A549 (cell line): ENCODE data around the gene SLC6A2. TPM values are rescaled to one million over a fixed set of nuclear protein-coding genes. Genes with fewer than 3 reads are reported as not detected.

ENCODE experiments used
- ATAC-seq, 2 experiments: fragments of 200-7000 bp in 1 of 2; fragments of >200 bp in 1 of 2; cut with Nextera tagmentation in 1 of 2; cut with Tn5 transposase in 1 of 2; 3 replicates each; pipeline versions ENCODE4 v1.8.0 to v1.9.1; 2018 to 2020; ENCODE audit warnings: mild to moderate bottlenecking in 1 of 2, moderate library complexity in 1 of 2
- CTCF ChIA-PET: fragments of 300-600 bp; sonication (Branson Sonifier 250); formaldehyde crosslinking; extraction: SDS; loops from one replicate; lab custom pipeline; 2021; ENCODE audit warnings: antibody characterized with exemption, inconsistent platforms; lab: Yijun Ruan, JAX
- POLR2A ChIA-PET: fragments of 350-600 bp; formaldehyde crosslinking; extraction: SDS; loops from one replicate; lab custom pipeline; 2021; ENCODE audit warnings: antibody characterized with exemption, inconsistent platforms; lab: Yijun Ruan, JAX
- DNase-seq, 2 experiments: peaks; one replicate each; pipeline versions ENCODE4 v3.0.0 to v3.0.0-alpha.2; 2011 to 2016; ENCODE audit warnings: low read depth in 1 of 2, low spot score in 1 of 2
- FAIRE-seq: peaks from 2 replicates; lab custom pipeline; 2011; peaks lifted over from hg19 to GRCh38; lab: Jason Lieb, UNC
- H3K27ac ChIP-seq, 2 experiments: fragments of >200 bp; sonication (Bioruptor Twin); formaldehyde crosslinking; 3 replicates each; pipeline ENCODE4 v1.5.1; 2016 to 2017
- H3K4me1 ChIP-seq: fragments of >200 bp; sonication (Bioruptor Twin); formaldehyde crosslinking; 3 replicates; pipeline ENCODE4 v1.6.1; 2016
- H3K4me2 ChIP-seq: fragments of >200 bp; sonication (Bioruptor Twin); formaldehyde crosslinking; 3 replicates; pipeline ENCODE4 v1.6.1; 2016
- H3K4me3 ChIP-seq: fragments of >200 bp; sonication (Bioruptor Twin); formaldehyde crosslinking; 3 replicates; pipeline ENCODE4 v1.5.1; 2016
- H3K9me3 ChIP-seq: fragments of >200 bp; sonication (Bioruptor Twin); formaldehyde crosslinking; 3 replicates; pipeline ENCODE4 v1.6.1; 2016
- CBX2 ChIP-seq: fragments of 200-600 bp; sonication (generic); IDR thresholded peaks from 2 replicates; pipeline ENCODE4 v1.6.1; 2016; ENCODE audit warnings: low read depth, mild to moderate bottlenecking, borderline replicate concordance
- CEBPB ChIP-seq, 2 experiments: fragments of >200 bp in 1 of 2; sonication (Bioruptor Twin) in 1 of 2; formaldehyde crosslinking in 1 of 2; IDR thresholded peaks; 2 replicates each; pipeline ENCODE4 v1.6.1; 2012 to 2016
- EHMT2 ChIP-seq: fragments of 200-600 bp; sonication (generic); IDR thresholded peaks from 2 replicates; pipeline ENCODE4 v1.6.1; 2016; ENCODE audit warnings: antibody characterized with exemption, low read depth, mild to moderate bottlenecking, moderate library complexity
- ELK1 ChIP-seq: fragments of 150-350 bp; IDR thresholded peaks from 2 replicates; pipeline ENCODE4 v1.6.1; 2014; ENCODE audit warnings: low read depth, mild to moderate bottlenecking, low read length
- ESRRA ChIP-seq: fragments of 150-350 bp; IDR thresholded peaks from 2 replicates; pipeline ENCODE4 v1.6.1; 2014; ENCODE audit warnings: mild to moderate bottlenecking, low read length, borderline replicate concordance
- FOSL2 ChIP-seq, 2 experiments: fragments of 450-650 bp in 1 of 2; fragments of >200 bp in 1 of 2; sonication (Bioruptor Twin) in 1 of 2; formaldehyde crosslinking; IDR thresholded peaks; 2 replicates each; pipeline versions ENCODE4 v1.5.0 to v1.6.1; 2016 to 2020; ENCODE audit warnings: mild to moderate bottlenecking in 1 of 2, moderate library complexity in 1 of 2
- GATA3 ChIP-seq: IDR thresholded peaks from 2 replicates; pipeline ENCODE4 v1.6.1; 2012; ENCODE audit warnings: borderline replicate concordance
- HOXB13 ChIP-seq: fragments of 250-450 bp; sonication (Bioruptor Pico); IDR thresholded peaks from 2 replicates; pipeline ENCODE4 v1.5.0; 2020; ENCODE audit warnings: low read depth, mild to moderate bottlenecking, moderate library complexity
- HOXB5 ChIP-seq: fragments of 250-450 bp; sonication (Bioruptor Pico); IDR thresholded peaks from 2 replicates; pipeline ENCODE4 v1.5.0; 2020; ENCODE audit warnings: mild to moderate bottlenecking, moderate library complexity
- JUN ChIP-seq, 2 experiments: fragments of >200 bp; sonication (Bioruptor Twin); formaldehyde crosslinking; IDR thresholded peaks; 2 replicates in 1 of 2; 3 replicates in 1 of 2; pipeline ENCODE4 v1.6.1; 2016 to 2017
- JUNB ChIP-seq: fragments of >200 bp; sonication (Bioruptor Twin); formaldehyde crosslinking; IDR thresholded peaks from 2 replicates; pipeline ENCODE4 v1.6.1; 2016
- KDM1A ChIP-seq: fragments of 200-600 bp; sonication (generic); IDR thresholded peaks from 2 replicates; pipeline ENCODE4 v1.6.1; 2016; ENCODE audit warnings: low read depth, mild to moderate bottlenecking
- KDM5A ChIP-seq: fragments of 200-600 bp; sonication (generic); IDR thresholded peaks from 2 replicates; pipeline ENCODE4 v1.6.1; 2016; ENCODE audit warnings: antibody characterized with exemption, mild to moderate bottlenecking
- MYC ChIP-seq: IDR thresholded peaks from 2 replicates; pipeline ENCODE4 v1.6.1; 2012; ENCODE audit warnings: mild to moderate bottlenecking, inconsistent platforms, low read length, improper control_type of control experiment, borderline replicate concordance
- NFE2L2 ChIP-seq: fragments of 150-350 bp; conservative IDR thresholded peaks from 2 replicates; pipeline ENCODE4 v1.6.1; 2014; ENCODE audit warnings: low read length
- PBX3 ChIP-seq: IDR thresholded peaks from 2 replicates; pipeline ENCODE4 v1.6.1; 2012
- PHF8 ChIP-seq: fragments of 200-600 bp; sonication (generic); IDR thresholded peaks from 2 replicates; pipeline ENCODE4 v1.6.1; 2016; ENCODE audit warnings: low read depth, mild to moderate bottlenecking, antibody characterized with exemption, moderate library complexity, borderline replicate concordance
- POLR2A ChIP-seq: IDR thresholded peaks from 2 replicates; pipeline ENCODE4 v1.6.1; 2012; ENCODE audit warnings: mild to moderate bottlenecking, low read length
- RAD21 ChIP-seq, 2 experiments: fragments of >200 bp in 1 of 2; sonication (Bioruptor Twin) in 1 of 2; formaldehyde crosslinking in 1 of 2; IDR thresholded peaks in 1 of 2; conservative IDR thresholded peaks in 1 of 2; 2 replicates in 1 of 2; 3 replicates in 1 of 2; pipeline ENCODE4 v1.6.1; 2012 to 2018; ENCODE audit warnings: inconsistent platforms in 1 of 2
- RARB ChIP-seq: fragments of 250-450 bp; sonication (Bioruptor Pico); IDR thresholded peaks from 2 replicates; pipeline ENCODE4 v1.8.0; 2021; ENCODE audit warnings: mild to moderate bottlenecking, moderate library complexity
- RFX5 ChIP-seq: fragments of 450-650 bp; IDR thresholded peaks from 2 replicates; pipeline ENCODE4 v1.7.1; 2014; ENCODE audit warnings: antibody characterized with exemption, mild to moderate bottlenecking, moderate library complexity
- RNF2 ChIP-seq: fragments of 200-600 bp; sonication (generic); IDR thresholded peaks from 2 replicates; pipeline ENCODE4 v1.6.1; 2016; ENCODE audit warnings: low read depth, mild to moderate bottlenecking, antibody characterized with exemption, moderate library complexity, borderline replicate concordance
- SMC3 ChIP-seq: fragments of >200 bp; sonication (Bioruptor Twin); formaldehyde crosslinking; IDR thresholded peaks from 3 replicates; pipeline ENCODE4 v1.6.1; 2018; ENCODE audit warnings: inconsistent platforms
- SREBF2 ChIP-seq: fragments of 450-650 bp; IDR thresholded peaks from 2 replicates; pipeline ENCODE4 v1.6.1; 2014; ENCODE audit warnings: mild to moderate bottlenecking, moderate library complexity
- TFCP2L1 ChIP-seq: fragments of 250-450 bp; sonication (Bioruptor Pico); IDR thresholded peaks from 2 replicates; pipeline ENCODE4 v1.5.0; 2021; ENCODE audit warnings: mild to moderate bottlenecking
- ZFP36 ChIP-seq: fragments of 450-650 bp; IDR thresholded peaks from 2 replicates; pipeline ENCODE4 v1.6.1; 2014; ENCODE audit warnings: borderline replicate concordance; ENCODE audit not compliant: partially characterized antibody
- WGBS: methylation state at CpG from one replicate; pipeline ENCODE4 v1.1.6; 2017; ENCODE audit errors: missing lambda C conversion rate; 5-methylcytosine and 5-hydroxymethylcytosine counted together
- polyA plus RNA-seq, 4 experiments: library from polyadenylated mRNA; depleted of rRNA in 3 of 4; stranded (reverse); fragments of >200 nt; fragmentation: RNase III in 1 of 4; extraction: RNeasy Plus Mini Kit Qiagen cat#74134 plus additional on column Dnase treatment in 1 of 4; gene quantifications; 2 replicates in 3 of 4; 3 replicates in 1 of 4; pipeline ENCODE4 v1.2.3, GENCODE V29; 2011 to 2017
- TF ChIP-seq, protein P1 (sequence below): fragments of 250-450 bp; sonication (Bioruptor Pico); IDR thresholded peaks from 2 replicates; pipeline ENCODE4 v1.5.0; 2021; ENCODE audit warnings: mild to moderate bottlenecking, moderate library complexity, borderline replicate concordance
- TF ChIP-seq, protein P2 (sequence below): IDR thresholded peaks from 2 replicates; pipeline ENCODE4 v1.6.1; 2012

The SLC6A2 gene
- polyA plus RNA-seq, 2 of the 4 experiments (the other 2 are of a cell fraction): not detected

DNA sequence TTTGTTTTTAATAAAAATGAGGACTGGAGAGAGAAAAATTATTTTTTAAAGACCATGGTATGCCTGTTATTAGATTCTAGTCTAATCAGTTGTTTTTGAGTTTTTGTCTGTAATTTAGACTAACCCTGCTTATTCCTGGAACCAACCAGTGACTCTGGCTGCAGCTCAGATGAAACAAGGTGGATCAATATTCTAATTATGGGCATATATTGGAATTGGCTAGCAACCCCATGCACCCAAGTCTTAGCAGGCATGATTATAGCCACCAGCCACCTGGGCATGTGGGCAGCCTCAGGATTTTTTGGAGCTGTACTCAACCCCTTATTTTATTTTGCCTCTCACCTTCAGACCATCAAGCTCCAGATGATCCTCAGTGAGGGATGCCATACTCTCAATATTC, 21.6 kb upstream of the SLC6A2 start:
- POLR2A ChIA-PET: no interaction called here
- no peak overlapping the region for H3K4me3 ChIP-seq
- ATAC-seq (no peak), FAIRE-seq (no peak), DNase-seq (no peak)
- no peak overlapping the region for H3K4me2 ChIP-seq
- CTCF ChIA-PET: interaction anchor here (1.1 kb wide), 1 partner anchor 169 kb away, joined by 3 read pairs; no protein-coding TSS in a partner anchor
- no peak overlapping the region for H3K27ac ChIP-seq
- TF ChIP-seq CEBPB (IDR thresholded peaks at IDR 0.05) (no peak), SMC3 (no peak), KDM1A (no peak), JUNB (no peak), JUN (IDR thresholded peaks at IDR 0.05) (no peak), CBX2 (no peak), GATA3 (no peak), RNF2 (no peak), ZFP36 (no peak), EHMT2 (no peak), ELK1 (no peak), TFCP2L1 (CRISPR knock-in tag) (no peak), SREBF2 (no peak)
- TF ChIP-seq, protein P1, sequence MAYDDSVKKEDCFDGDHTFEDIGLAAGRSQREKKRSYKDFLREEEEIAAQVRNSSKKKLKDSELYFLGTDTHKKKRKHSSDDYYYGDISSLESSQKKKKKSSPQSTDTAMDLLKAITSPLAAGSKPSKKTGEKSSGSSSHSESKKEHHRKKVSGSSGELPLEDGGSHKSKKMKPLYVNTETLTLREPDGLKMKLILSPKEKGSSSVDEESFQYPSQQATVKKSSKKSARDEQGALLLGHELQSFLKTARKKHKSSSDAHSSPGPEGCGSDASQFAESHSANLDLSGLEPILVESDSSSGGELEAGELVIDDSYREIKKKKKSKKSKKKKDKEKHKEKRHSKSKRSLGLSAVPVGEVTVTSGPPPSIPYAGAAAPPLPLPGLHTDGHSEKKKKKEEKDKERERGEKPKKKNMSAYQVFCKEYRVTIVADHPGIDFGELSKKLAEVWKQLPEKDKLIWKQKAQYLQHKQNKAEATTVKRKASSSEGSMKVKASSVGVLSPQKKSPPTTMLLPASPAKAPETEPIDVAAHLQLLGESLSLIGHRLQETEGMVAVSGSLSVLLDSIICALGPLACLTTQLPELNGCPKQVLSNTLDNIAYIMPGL (CRISPR knock-in tag): no peak
- H3K9me3 ChIP-seq: 0 out of 3 replicates have a peak, but pooled peaks cover 4% of the 10 kb centered on the region
- no peaks in the 10 kb centered on the region for H3K4me1 ChIP-seq

DNA sequence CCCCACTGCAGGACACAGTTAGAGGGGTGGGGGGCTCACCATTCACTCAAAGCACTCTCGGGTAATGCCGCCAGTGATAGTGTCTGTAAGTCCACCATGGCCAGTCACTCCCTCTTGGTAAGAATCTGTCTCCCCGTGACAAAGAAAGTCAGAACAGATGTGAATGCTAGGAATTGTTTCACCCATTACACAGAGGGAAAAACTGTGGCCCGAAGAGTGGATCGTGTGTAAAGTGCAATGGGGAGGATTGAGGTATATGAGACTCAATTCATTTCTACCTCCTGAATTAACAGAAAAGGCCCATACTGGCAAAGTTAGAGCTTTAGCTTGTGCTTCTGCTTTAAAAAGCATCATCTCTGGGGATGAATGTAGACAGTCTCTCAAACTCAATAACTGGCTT, 17.5 kb upstream of the SLC6A2 start:
- TF ChIP-seq RARB (CRISPR knock-in tag) (no peak), RFX5 (no peak), HOXB13 (CRISPR knock-in tag) (no peak), KDM5A (no peak), POLR2A (no peak), RAD21 (conservative IDR thresholded peaks at IDR 0.05 in 1 of 2, IDR thresholded peaks at IDR 0.05 in 1 of 2) (no peak), NFE2L2 (no peak), PBX3 (no peak), GATA3 (no peak), HOXB5 (CRISPR knock-in tag) (no peak), FOSL2 (IDR thresholded peaks at IDR 0.05) (no peak), FOSL2 (CRISPR knock-in tag; IDR thresholded peaks at IDR 0.05) (no peak), ESRRA (no peak), MYC (no peak), PHF8 (no peak)
- TF ChIP-seq, protein P2, sequence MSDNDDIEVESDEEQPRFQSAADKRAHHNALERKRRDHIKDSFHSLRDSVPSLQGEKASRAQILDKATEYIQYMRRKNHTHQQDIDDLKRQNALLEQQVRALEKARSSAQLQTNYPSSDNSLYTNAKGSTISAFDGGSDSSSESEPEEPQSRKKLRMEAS: no peak
- no peaks in the 10 kb centered on the region for H3K9me3 ChIP-seq
- no peak overlapping the region for H3K4me3 ChIP-seq
- ATAC-seq: no peak
- no peaks in the 10 kb centered on the region for H3K4me1 ChIP-seq
- H3K27ac ChIP-seq: no peak overlapping the region
- WGBS: 71% methylated on average over 5 of the region's 5 CpGs
- ChIA-PET CTCF (interaction anchor here (1.7 kb wide), 1 partner anchor 176 kb away, joined by 3 read pairs; no protein-coding TSS in a partner anchor), POLR2A (no interaction called here)
- DNase-seq: no peak
- H3K4me2 ChIP-seq: no peak overlapping the region
- no peak for FAIRE-seq
